Myometrial cell (primary cell): ENCODE data around the gene MTMR12. TPM values are rescaled to one million over a fixed set of nuclear protein-coding genes. Genes with fewer than 3 reads are reported as not detected.

Experiments used
- total RNA-seq: library from RNA; depleted of rRNA; stranded (reverse); fragments of >200 nt; gene quantifications from 2 replicates; pipeline ENCODE4 v1.2.3, GENCODE V29; 2015

The MTMR12 gene, protein sequence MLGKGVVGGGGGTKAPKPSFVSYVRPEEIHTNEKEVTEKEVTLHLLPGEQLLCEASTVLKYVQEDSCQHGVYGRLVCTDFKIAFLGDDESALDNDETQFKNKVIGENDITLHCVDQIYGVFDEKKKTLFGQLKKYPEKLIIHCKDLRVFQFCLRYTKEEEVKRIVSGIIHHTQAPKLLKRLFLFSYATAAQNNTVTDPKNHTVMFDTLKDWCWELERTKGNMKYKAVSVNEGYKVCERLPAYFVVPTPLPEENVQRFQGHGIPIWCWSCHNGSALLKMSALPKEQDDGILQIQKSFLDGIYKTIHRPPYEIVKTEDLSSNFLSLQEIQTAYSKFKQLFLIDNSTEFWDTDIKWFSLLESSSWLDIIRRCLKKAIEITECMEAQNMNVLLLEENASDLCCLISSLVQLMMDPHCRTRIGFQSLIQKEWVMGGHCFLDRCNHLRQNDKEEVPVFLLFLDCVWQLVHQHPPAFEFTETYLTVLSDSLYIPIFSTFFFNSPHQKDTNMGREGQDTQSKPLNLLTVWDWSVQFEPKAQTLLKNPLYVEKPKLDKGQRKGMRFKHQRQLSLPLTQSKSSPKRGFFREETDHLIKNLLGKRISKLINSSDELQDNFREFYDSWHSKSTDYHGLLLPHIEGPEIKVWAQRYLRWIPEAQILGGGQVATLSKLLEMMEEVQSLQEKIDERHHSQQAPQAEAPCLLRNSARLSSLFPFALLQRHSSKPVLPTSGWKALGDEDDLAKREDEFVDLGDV
- total RNA-seq = 9.5 and 14.4 TPM in 2 replicates

GRCh38 chr5:32312595-32313332 lies at the start of gene MTMR12:
MTMR12 (minus strand) TSS chr5:32312939; CDS start chr5:32312838, 101 bp downstream.

Other genes with a start within 250 kb of the MTMR12 start
- gene GOLPH3, start 138.6 kb downstream of the MTMR12 start, total RNA-seq = 81.3 and 90.4 TPM in 2 replicates
- gene ZFR, start 131.8 kb upstream of the MTMR12 start, total RNA-seq = 48.1 and 81.5 TPM in 2 replicates